Measurements from ENCODE around the gene HIP1. TPM values are rescaled to one million over a fixed set of nuclear protein-coding genes. Genes with fewer than 3 reads are reported as not detected.

The HIP1 gene
- total and polyA plus RNA-seq, 12 donors = 7.0 to 32.4 (median 23.4) TPM

- no peak for TF ChIP-seq CTCF (IDR thresholded peaks at IDR 0.05)
- WGBS, 2 donors = 88 to 93% methylated on average over 3 of the region's 3 CpGs
- no peak overlapping the region for H3K27ac ChIP-seq
- H3K27me3 ChIP-seq = no peaks in the 10 kb centered on the region
- peaks cover 0 to 9% (median 0%) of the 10 kb centered on the region in 9 donors for H3K36me3 ChIP-seq
- H3K4me3 ChIP-seq = no peak overlapping the region
- peaks cover 0 to 14% (median 8%) of the 10 kb centered on the region in 11 donors for H3K9me3 ChIP-seq
- H3K4me1 ChIP-seq = peaks cover 0 to 5% (median 0%) of the 10 kb centered on the region in 9 donors
- no peak for ATAC-seq
- no peak for DNase-seq
- intact Hi-C loops (cut with DNase I) = loop anchor here in 4 of 10 donors (5.0 to 10.0 kb wide), 5 partner anchors 46 to 477 kb away; no protein-coding TSS in a partner anchor
These were observed 108.2 kb downstream of the HIP1 start for GRCh38 chr7:75630549-75630948.

- H3K27ac ChIP-seq = no peak overlapping the region
- no peak for TF ChIP-seq CTCF (IDR thresholded peaks at IDR 0.05)
These were observed 109.7 kb downstream of the HIP1 start for GRCh38 chr7:75629044-75629443.

GRCh38 chr7:75628055-75628454 is 110.7 kb downstream of the HIP1 start:
- intact Hi-C loops (cut with DNase I) = no loop called here
- TF ChIP-seq CTCF (IDR thresholded peaks at IDR 0.05) = no peak
- DNase-seq (no peak), ATAC-seq (no peak)
- H3K9me3 ChIP-seq = peaks cover 0 to 14% (median 8%) of the 10 kb centered on the region in 11 donors
- H3K36me3 ChIP-seq = peaks cover 0 to 9% (median 0%) of the 10 kb centered on the region in 9 donors
- peaks cover 0 to 25% (median 13%) of the 10 kb centered on the region in 9 donors for H3K4me1 ChIP-seq
- H3K27ac ChIP-seq = no peak overlapping the region
- H3K27me3 ChIP-seq = no peaks in the 10 kb centered on the region
- no peak overlapping the region for H3K4me3 ChIP-seq

More at GRCh38 chr7:75629044-75629443, 109.7 kb downstream of the HIP1 start:
- Histone ChIP-seq H3K27me3 (no peaks in the 10 kb centered on the region), H3K9me3 (peaks cover 0 to 14% (median 8%) of the 10 kb centered on the region in 11 donors), H3K36me3 (peaks cover 0 to 9% (median 0%) of the 10 kb centered on the region in 9 donors), H3K4me3 (no peak overlapping the region), H3K4me1 (peaks cover 0 to 15% (median 5%) of the 10 kb centered on the region in 9 donors)
- WGBS, 2 donors = 65 to 75% methylated on average over 8 of the region's 8 CpGs
- intact Hi-C loops (cut with DNase I) = no loop called here
- ATAC-seq = peak in 4 of 8 donors; percentile 51 to 69 (median 54)
- DNase-seq = no peak

- ATAC-seq (peak in 1 of 8 donors; percentile 31), DNase-seq (no peak)
- no peak for TF ChIP-seq CTCF (IDR thresholded peaks at IDR 0.05)
- WGBS, 2 donors = 73 to 84% methylated on average over 2 of the region's 2 CpGs
- Histone ChIP-seq H3K4me1 (peaks cover 0 to 36% (median 13%) of the 10 kb centered on the region in 9 donors), H3K9me3 (peaks cover 0 to 14% (median 8%) of the 10 kb centered on the region in 11 donors), H3K27ac (no peak overlapping the region), H3K27me3 (no peaks in the 10 kb centered on the region), H3K4me3 (no peak overlapping the region), H3K36me3 (peaks cover 0 to 6% (median 0%) of the 10 kb centered on the region in 9 donors)
- intact Hi-C loops (cut with DNase I) = no loop called here
These were observed 111.8 kb downstream of the HIP1 start for GRCh38 chr7:75626954-75627353.
